K562 (cell line): ENCODE measurements around the gene NPM1. TPM values are rescaled to one million over a fixed set of nuclear protein-coding genes. Genes with fewer than 3 reads are reported as not detected.

Experiments used
- CHD2 ChIP-seq: IDR thresholded peaks from 2 replicates; pipeline ENCODE4 v1.6.1; 2011; ENCODE audit warnings: low read depth, low read length
- DMBX1 ChIP-seq: fragments of 250-450 bp; sonication (Bioruptor Pico); IDR thresholded peaks from 2 replicates; pipeline ENCODE4 v1.8.0; 2022; ENCODE audit warnings: inconsistent platforms, mild to moderate bottlenecking, moderate library complexity, borderline replicate concordance
- E2F3 ChIP-seq: fragments of 250-450 bp; sonication (Bioruptor Pico); IDR thresholded peaks from 2 replicates; pipeline ENCODE4 v1.4.0; 2020; ENCODE audit warnings: mild to moderate bottlenecking
- E2F6 ChIP-seq, 2 experiments: IDR thresholded peaks; 2 replicates each; pipeline ENCODE4 v1.6.1; 2011; ENCODE audit warnings: borderline replicate concordance in 1 of 2, control low read depth in 1 of 2, low read depth in 1 of 2, low read length in 1 of 2, mild to moderate bottlenecking in 1 of 2, mixed read lengths in 1 of 2, moderate library complexity in 1 of 2; ENCODE audit not compliant: insufficient read depth in 1 of 2, insufficient read length in 1 of 2, poor library complexity in 1 of 2, severe bottlenecking in 1 of 2; ENCODE audit errors: extremely low read depth in 1 of 2
- GABPB1 ChIP-seq: sonication (generic); formaldehyde crosslinking; IDR thresholded peaks from 2 replicates; pipeline ENCODE4 v1.8.0; 2022; ENCODE audit warnings: mild to moderate bottlenecking, missing genetic modification reagents
- GTF2F1 ChIP-seq: IDR thresholded peaks from 2 replicates; pipeline ENCODE4 v1.6.1; 2011; ENCODE audit warnings: low read depth, low read length, improper control_type of control experiment
- IRF1 ChIP-seq: sonication (generic); formaldehyde crosslinking; IDR thresholded peaks from 2 replicates; pipeline ENCODE4 v1.8.0; 2022; ENCODE audit warnings: missing genetic modification reagents, mild to moderate bottlenecking, borderline replicate concordance
- JUN ChIP-seq, 2 experiments: sonication (generic) in 1 of 2; formaldehyde crosslinking in 1 of 2; IDR thresholded peaks; 2 replicates each; pipeline versions ENCODE4 v1.6.1 to v1.8.0; 2012 to 2022; ENCODE audit warnings: borderline replicate concordance in 2 of 2, mild to moderate bottlenecking in 2 of 2, improper control_type of control experiment in 1 of 2, low read depth in 1 of 2, low read length in 1 of 2, missing genetic modification reagents in 1 of 2
- LEF1 ChIP-seq: fragments of 450-650 bp; IDR thresholded peaks from 2 replicates; pipeline ENCODE4 v1.6.1; 2016; ENCODE audit warnings: mild to moderate bottlenecking
- MAFK ChIP-seq: IDR thresholded peaks from 2 replicates; pipeline ENCODE4 v1.6.1; 2011; ENCODE audit warnings: low read length, improper control_type of control experiment
- MLX ChIP-seq, 2 experiments: fragments of 450-650 bp in 1 of 2; sonication (generic) in 1 of 2; formaldehyde crosslinking; conservative IDR thresholded peaks; 2 replicates each; pipeline versions ENCODE4 v1.4.0 to v1.8.1; 2020 to 2022; ENCODE audit warnings: mild to moderate bottlenecking in 1 of 2, missing genetic modification reagents in 1 of 2
- MNT ChIP-seq, 2 experiments: fragments of 450-650 bp; conservative IDR thresholded peaks; 2 replicates each; pipeline ENCODE4 v1.6.1; 2017; ENCODE audit warnings: mild to moderate bottlenecking in 2 of 2, moderate library complexity in 2 of 2
- NFRKB ChIP-seq: fragments of 450-650 bp; IDR thresholded peaks from 2 replicates; pipeline ENCODE4 v1.6.1; 2016; ENCODE audit warnings: low read depth
- PHB ChIP-seq: fragments of 250-450 bp; sonication (Bioruptor Pico); IDR thresholded peaks from 2 replicates; pipeline ENCODE4 v1.5.0; 2021
- RCOR1 ChIP-seq, 2 experiments: IDR thresholded peaks; 2 replicates each; pipeline ENCODE4 v1.6.1; 2012; ENCODE audit warnings: low read depth in 2 of 2, low read length in 2 of 2, borderline replicate concordance in 1 of 2, improper control_type of control experiment in 1 of 2
- STAT5A ChIP-seq: IDR thresholded peaks from 2 replicates; pipeline ENCODE4 v1.6.1; 2012; ENCODE audit warnings: low read length, inconsistent platforms, borderline replicate concordance
- TAF1 ChIP-seq: IDR thresholded peaks from 2 replicates; pipeline ENCODE4 v1.6.1; 2011; ENCODE audit warnings: mild to moderate bottlenecking, low read length, moderate library complexity; ENCODE audit not compliant: insufficient read depth, control insufficient read depth, severe bottlenecking; ENCODE audit errors: extremely low read depth
- TFE3 ChIP-seq: fragments of 450-650 bp; formaldehyde crosslinking; IDR thresholded peaks from 2 replicates; pipeline ENCODE4 v1.4.0; 2020; ENCODE audit warnings: mild to moderate bottlenecking, mixed read lengths
- ZNF143 ChIP-seq: sonication (generic); formaldehyde crosslinking; IDR thresholded peaks from 2 replicates; pipeline ENCODE4 v1.9.0; 2022; ENCODE audit warnings: mild to moderate bottlenecking, missing genetic modification reagents
- ZNF436 ChIP-seq: fragments of 250-450, 450-650 bp; sonication (Bioruptor Pico); formaldehyde crosslinking; IDR thresholded peaks from 2 replicates; pipeline ENCODE4 v1.7.0; 2020; ENCODE audit warnings: mild to moderate bottlenecking
- polyA plus RNA-seq, 8 experiments: library from polyadenylated mRNA; depleted of rRNA in 4 of 8; stranded (reverse) in 5 of 8; unstranded in 3 of 8; fragments of >200 nt; fragmentation: Nextera tagmentation in 2 of 8; fragmentation: Illumina TruSeq in 1 of 8; extraction: Ambion mirVana in 2 of 8; extraction: Trizol in 1 of 8; gene quantifications; 2 replicates each; pipeline versions ENCODE4 v1.2.1 to v1.2.3, GENCODE V29; 2011 to 2014; ENCODE audit warnings: inconsistent platforms in 1 of 8, missing spikeins in 1 of 8
- total RNA-seq, 7 experiments: library from RNA; depleted of rRNA in 6 of 7; stranded (reverse); fragments of >200 nt in 6 of 7; fragmentation: Illumina TruSeq in 2 of 7; extraction: Trizol in 2 of 7; gene quantifications; 2 replicates each; pipeline versions ENCODE4 v1.2.1 to v1.2.3, GENCODE V29; 2011 to 2021; ENCODE audit warnings: low replicate concordance in 1 of 7

NPM1 gene
- total and polyA plus RNA-seq, 9 of the 15 experiments (the other 6 are each of a cell fraction or from before 2014, with no cell fraction given) = 2,438 to 6,909 (median 5,639) TPM

- TF ChIP-seq GTF2F1 (peak; percentile 31; the same call in 1 of the 2 replicates), IRF1 (CRISPR knock-in tag) (no peak), TAF1 (peak; percentile 39), TFE3 (CRISPR knock-in tag) (peak; percentile 9; the same call in 1 of the 2 replicates), DMBX1 (CRISPR knock-in tag) (no peak), MLX (CRISPR knock-in tag; conservative IDR thresholded peaks at IDR 0.05) (peak; percentile 90 to 94; a peak in 3 of 4 replicates), ZNF436 (CRISPR knock-in tag) (no peak), JUN (IDR thresholded peaks at IDR 0.05; ENCODE audit: borderline replicate concordance, low read depth, low read length) (peak; percentile 83; the same call in 1 of the 2 replicates), JUN (CRISPR knock-in tag; IDR thresholded peaks at IDR 0.05; ENCODE audit: borderline replicate concordance) (no peak; the same call in 1 of the 2 replicates), CHD2 (peak; percentile 54), NFRKB (peak; percentile 51; the same call in 1 of the 2 replicates), E2F3 (CRISPR knock-in tag) (no peak), MNT (conservative IDR thresholded peaks at IDR 0.05) (peak; percentile 100), LEF1 (no peak), ZNF143 (CRISPR knock-in tag) (no peak), MAFK (no peak), GABPB1 (CRISPR knock-in tag) (peak; percentile 17; the same call in 1 of the 2 replicates), STAT5A (0 out of 2 replicates have a peak, but pooled peaks have one; percentile 2), PHB (CRISPR knock-in tag) (peak; percentile 45; the same call in 1 of the 2 replicates), RCOR1 (IDR thresholded peaks at IDR 0.05; ENCODE audit: borderline replicate concordance in 1 of 2, low read depth in 2 of 2, low read length in 2 of 2) (no peak), E2F6 (IDR thresholded peaks at IDR 0.05; ENCODE audit: borderline replicate concordance in 1 of 2, extremely low read depth in 1 of 2, insufficient read depth in 1 of 2, insufficient read length in 1 of 2, low read depth in 1 of 2, low read length in 1 of 2, poor library complexity in 1 of 2, severe bottlenecking in 1 of 2) (peak; percentile 96 to 98)
These were observed 544 bp downstream of the NPM1 start (continued) for GRCh38 chr5:171387970-171388815.
